GM21515 (cell line): ENCODE data around the gene BEAN1.
"Not testable (repeated sequence)": the region's sequence is repeated elsewhere in the genome, so short reads cannot be mapped to it uniquely, and the experiment has no call there.

Source experiments
- ATAC-seq: cut with Tn5 transposase; IDR thresholded peaks from one replicate; pipeline ENCODE4 v1.9.1; 2021; ENCODE audit not compliant: unreplicated experiment

The BEAN1 gene

GRCh38 chr16:66503612-66504011, 76.5 kb downstream of the BEAN1 start:
- no peak for ATAC-seq

GRCh38 chr16:66507731-66508239, 80.7 kb downstream of the BEAN1 start:
- no peak for ATAC-seq

GRCh38 chr16:66508248-66508913, 81.3 kb downstream of the BEAN1 start:
- no peak for ATAC-seq

- ATAC-seq: no peak
Observed at GRCh38 chr16:66508914-66509496, 81.9 kb downstream of the BEAN1 start.

GRCh38 chr16:66509576-66509975, 82.5 kb downstream of the BEAN1 start:
- no peak for ATAC-seq

GRCh38 chr16:66510298-66510697, 83.2 kb downstream of the BEAN1 start:
- no peak for ATAC-seq

GRCh38 chr16:66510711-66511601, 83.9 kb downstream of the BEAN1 start:
- ATAC-seq: no peak

- ATAC-seq: no peak
Observed at GRCh38 chr16:66511602-66512271, 84.6 kb downstream of the BEAN1 start.

- ATAC-seq: no peak
Observed at GRCh38 chr16:66512272-66513110, 85.4 kb downstream of the BEAN1 start.

- ATAC-seq: no peak
Observed at GRCh38 chr16:66513111-66513723, 86.1 kb downstream of the BEAN1 start.

GRCh38 chr16:66514391-66514790, 87.3 kb downstream of the BEAN1 start:
- ATAC-seq: not testable (repeated sequence)

GRCh38 chr16:66514980-66515595, 88.0 kb downstream of the BEAN1 start:
- not testable (repeated sequence) for ATAC-seq

- no peak for ATAC-seq
Observed at GRCh38 chr16:66515596-66516508, 88.8 kb downstream of the BEAN1 start.

- ATAC-seq: no peak
Observed at GRCh38 chr16:66516509-66516807, 89.4 kb downstream of the BEAN1 start.

- peak; percentile 96 for ATAC-seq
Observed at GRCh38 chr16:66516808-66517585, 89.9 kb downstream of the BEAN1 start.

- ATAC-seq: no peak
Observed at GRCh38 chr16:66517586-66518263, 90.6 kb downstream of the BEAN1 start.
